HEK293 (cell line): ENCODE measurements around the gene DCTN1.

Experiments used
- CTCF ChIA-PET: fragments of 350-600 bp; formaldehyde crosslinking; extraction: SDS; loops from one replicate; lab custom pipeline; 2021; ENCODE audit warnings: antibody characterized with exemption; lab: Yijun Ruan, JAX
- POLR2A ChIA-PET: fragments of 300-600 bp; formaldehyde crosslinking; extraction: SDS; loops from one replicate; lab custom pipeline; 2020; ENCODE audit warnings: antibody characterized with exemption, inconsistent platforms; lab: Yijun Ruan, JAX
- H3K27ac ChIP-seq: fragments of 200-500 bp; sonication (Bioruptor generic); 2 replicates; pipeline ENCODE4 v1.5.1; 2014; ENCODE audit warnings: low read depth, low read length, control low read depth, inconsistent platforms; ENCODE audit errors: extremely low read depth
- H3K36me3 ChIP-seq, 2 experiments: fragments of 200-500 bp in 1 of 2; sonication (Bioruptor generic) in 1 of 2; 1 replicate in 1 of 2; 2 replicates in 1 of 2; pipeline ENCODE4 v1.5.1; 2014 to 2017; ENCODE audit warnings: inconsistent platforms in 2 of 2, low read length in 2 of 2; ENCODE audit not compliant: control insufficient read depth in 2 of 2, insufficient read depth in 1 of 2
- H3K4me1 ChIP-seq: fragments of 200-500 bp; sonication (Bioruptor generic); 2 replicates; pipeline ENCODE4 v1.5.1; 2014; ENCODE audit warnings: mild to moderate bottlenecking, low read length, inconsistent platforms; ENCODE audit not compliant: control insufficient read depth, insufficient read depth
- H3K4me3 ChIP-seq: 2 replicates; pipeline ENCODE4 v1.5.1; 2011; ENCODE audit warnings: low read depth, mild to moderate bottlenecking, control low read depth, low read length, moderate library complexity
- H3K9me3 ChIP-seq: fragments of 200-500 bp; sonication (Bioruptor generic); 2 replicates; pipeline ENCODE4 v1.5.1; 2014; ENCODE audit warnings: low read depth, low read length, inconsistent platforms; ENCODE audit not compliant: control insufficient read depth, insufficient read depth
- FEZF1 ChIP-seq: fragments of 450-650 bp; formaldehyde crosslinking; IDR thresholded peaks from 2 replicates; pipeline ENCODE4 v1.5.1; 2016; ENCODE audit warnings: missing biosample characterization, missing genetic modification characterization
- GLIS1 ChIP-seq: fragments of 450-650 bp; formaldehyde crosslinking; IDR thresholded peaks from 2 replicates; pipeline ENCODE4 v1.5.1; 2016; ENCODE audit warnings: missing biosample characterization, missing genetic modification characterization
- HOXD13 ChIP-seq: sonication (generic); formaldehyde crosslinking; IDR thresholded peaks from 2 replicates; pipeline ENCODE4 v1.8.0; 2022; ENCODE audit warnings: missing genetic modification reagents, borderline replicate concordance
- KLF8 ChIP-seq: fragments of 450-650 bp; formaldehyde crosslinking; IDR thresholded peaks from 2 replicates; pipeline ENCODE4 v1.5.1; 2016; ENCODE audit warnings: missing biosample characterization, missing genetic modification characterization
- OSR2 ChIP-seq: fragments of 450-650 bp; formaldehyde crosslinking; IDR thresholded peaks from 2 replicates; pipeline ENCODE4 v1.5.1; 2016; ENCODE audit warnings: missing biosample characterization, missing genetic modification characterization
- REPIN1 ChIP-seq: fragments of 450-650 bp; formaldehyde crosslinking; IDR thresholded peaks from 2 replicates; pipeline ENCODE4 v1.5.1; 2017; ENCODE audit warnings: missing biosample characterization, missing genetic modification characterization, low read depth
- SALL2 ChIP-seq: fragments of 450-650 bp; formaldehyde crosslinking; IDR thresholded peaks from 2 replicates; pipeline ENCODE4 v1.5.0; 2017; ENCODE audit warnings: missing biosample characterization, mild to moderate bottlenecking, missing genetic modification characterization, borderline replicate concordance
- TRIM28 ChIP-seq: IDR thresholded peaks from 2 replicates; pipeline ENCODE4 v1.6.1; 2011; ENCODE audit warnings: low read length, control low read depth, borderline replicate concordance
- WT1 ChIP-seq: fragments of 450-650 bp; formaldehyde crosslinking; IDR thresholded peaks from 2 replicates; pipeline ENCODE4 v1.5.1; 2016; ENCODE audit warnings: missing biosample characterization, missing genetic modification characterization
- YY1 ChIP-seq: fragments of 450-650 bp; formaldehyde crosslinking; IDR thresholded peaks from 2 replicates; pipeline ENCODE4 v1.5.1; 2018; ENCODE audit warnings: missing biosample characterization, missing genetic modification characterization
- ZBTB1 ChIP-seq: fragments of 450-650 bp; formaldehyde crosslinking; IDR thresholded peaks from 2 replicates; pipeline ENCODE4 v1.5.1; 2016; ENCODE audit warnings: missing biosample characterization, missing genetic modification characterization
- ZBTB8A ChIP-seq: fragments of 450-650 bp; formaldehyde crosslinking; IDR thresholded peaks from 2 replicates; pipeline ENCODE4 v1.5.1; 2016; ENCODE audit warnings: missing biosample characterization, missing genetic modification characterization
- ZEB2 ChIP-seq: fragments of 450-650 bp; formaldehyde crosslinking; IDR thresholded peaks from 2 replicates; pipeline ENCODE4 v1.5.1; 2016; ENCODE audit warnings: missing biosample characterization, missing genetic modification characterization
- ZNF2 ChIP-seq: fragments of 450-650 bp; formaldehyde crosslinking; IDR thresholded peaks from 2 replicates; pipeline ENCODE4 v1.5.1; 2016; ENCODE audit warnings: missing biosample characterization, missing genetic modification characterization
- ZNF266 ChIP-seq: fragments of 450-650 bp; formaldehyde crosslinking; IDR thresholded peaks from 2 replicates; pipeline ENCODE4 v1.5.1; 2016; ENCODE audit warnings: missing biosample characterization, missing genetic modification characterization, low read depth
- ZNF274 ChIP-seq, 2 experiments: fragments of 200-500 bp in 1 of 2; fragments of 450-650 bp in 1 of 2; sonication (Bioruptor generic) in 1 of 2; formaldehyde crosslinking in 1 of 2; IDR thresholded peaks; 2 replicates each; pipeline versions ENCODE4 v1.5.1 to v1.6.1; 2014 to 2016; ENCODE audit warnings: borderline replicate concordance in 1 of 2, inconsistent platforms in 1 of 2, low read length in 1 of 2, missing biosample characterization in 1 of 2, missing genetic modification characterization in 1 of 2
- ZNF561 ChIP-seq: fragments of 450-650 bp; IDR thresholded peaks from 2 replicates; pipeline ENCODE4 v1.5.1; 2018; ENCODE audit warnings: missing biosample characterization, missing genetic modification characterization, borderline replicate concordance
- ZNF621 ChIP-seq: fragments of 450-650 bp; formaldehyde crosslinking; IDR thresholded peaks from 2 replicates; pipeline ENCODE4 v1.5.1; 2017; ENCODE audit warnings: missing biosample characterization, missing genetic modification characterization
- ZNF658 ChIP-seq: fragments of 450-650 bp; formaldehyde crosslinking; IDR thresholded peaks from 2 replicates; pipeline ENCODE4; 2016; ENCODE audit warnings: missing biosample characterization, missing genetic modification characterization
- ZNF768 ChIP-seq: fragments of 450-650 bp; formaldehyde crosslinking; IDR thresholded peaks from 2 replicates; pipeline ENCODE4 v1.5.1; 2018; ENCODE audit warnings: missing biosample characterization, mild to moderate bottlenecking, missing genetic modification characterization
- TF ChIP-seq, protein P1 (sequence below): fragments of 450-650 bp; formaldehyde crosslinking; IDR thresholded peaks from 2 replicates; pipeline ENCODE4 v1.5.1; 2017; ENCODE audit warnings: missing biosample characterization, missing genetic modification characterization
- TF ChIP-seq, protein P2 (sequence below): fragments of 450-650 bp; formaldehyde crosslinking; IDR thresholded peaks from 2 replicates; pipeline ENCODE4 v1.5.1; 2017; ENCODE audit warnings: missing biosample characterization, missing genetic modification characterization
- TF ChIP-seq, protein P3 (sequence below): fragments of 450-650 bp; IDR thresholded peaks from 2 replicates; pipeline ENCODE4 v1.5.1; 2018; ENCODE audit warnings: missing biosample characterization, mild to moderate bottlenecking, missing genetic modification characterization
- TF ChIP-seq, protein P4 (sequence below): fragments of 450-650 bp; formaldehyde crosslinking; IDR thresholded peaks from 2 replicates; pipeline ENCODE4 v1.5.1; 2016; ENCODE audit warnings: missing biosample characterization, missing genetic modification characterization
- TF ChIP-seq, protein P5 (sequence below): fragments of 450-650 bp; formaldehyde crosslinking; IDR thresholded peaks from 2 replicates; pipeline ENCODE4 v1.5.1; 2016; ENCODE audit warnings: missing biosample characterization, missing genetic modification characterization
- TF ChIP-seq, protein P6 (sequence below): fragments of 450-650 bp; formaldehyde crosslinking; IDR thresholded peaks from 2 replicates; pipeline ENCODE4 v1.5.1; 2016; ENCODE audit warnings: missing biosample characterization, missing genetic modification characterization

DCTN1 gene

DNA sequence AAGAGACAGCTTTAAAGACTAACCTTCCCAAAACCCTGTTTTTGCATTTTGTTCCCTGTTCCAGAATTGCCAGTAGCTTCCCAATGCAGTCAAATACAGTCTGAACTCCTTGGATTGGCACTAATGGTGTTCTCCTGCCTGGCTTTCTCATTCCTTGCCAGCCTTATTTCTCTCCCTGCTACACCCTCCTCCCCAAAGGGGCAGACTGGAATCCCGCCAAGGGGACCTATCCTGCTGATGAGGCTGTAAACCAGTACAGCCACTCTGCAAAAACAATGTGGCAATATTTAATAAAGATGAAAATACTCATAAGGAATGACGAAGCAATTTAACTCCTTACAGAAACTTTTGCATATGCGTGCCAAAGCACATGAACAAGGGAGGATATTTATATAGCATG, 32.4 kb downstream of the DCTN1 start:
- H3K4me3 ChIP-seq = no peak overlapping the region
- no peak for TF ChIP-seq REPIN1
- TF ChIP-seq ZNF2 (tag by site-specific recombination) = no peak
- TF ChIP-seq ZNF266 (tag by site-specific recombination) = no peak
- no peak for TF ChIP-seq HOXD13 (CRISPR knock-in tag)
- no peak for TF ChIP-seq ZNF561 (tag by site-specific recombination)
- no peak for TF ChIP-seq ZNF658 (tag by site-specific recombination)
- no peak for TF ChIP-seq SALL2 (tag by site-specific recombination)
- no peak for TF ChIP-seq ZBTB1 (tag by site-specific recombination)
- TF ChIP-seq ZEB2 (tag by site-specific recombination) = no peak
- H3K36me3 ChIP-seq = no peaks in the 10 kb centered on the region
- POLR2A ChIA-PET = no interaction called here
- H3K9me3 ChIP-seq = no peaks in the 10 kb centered on the region
- no peak overlapping the region for H3K27ac ChIP-seq
- CTCF ChIA-PET = interaction anchor here (0.6 to 5.1 kb wide), 2 partner anchors 13 to 366 kb away, joined by 3 to 42 read pairs; no protein-coding TSS in a partner anchor
- no peaks in the 10 kb centered on the region; the same call in 1 of the 2 replicates for H3K4me1 ChIP-seq

DNA sequence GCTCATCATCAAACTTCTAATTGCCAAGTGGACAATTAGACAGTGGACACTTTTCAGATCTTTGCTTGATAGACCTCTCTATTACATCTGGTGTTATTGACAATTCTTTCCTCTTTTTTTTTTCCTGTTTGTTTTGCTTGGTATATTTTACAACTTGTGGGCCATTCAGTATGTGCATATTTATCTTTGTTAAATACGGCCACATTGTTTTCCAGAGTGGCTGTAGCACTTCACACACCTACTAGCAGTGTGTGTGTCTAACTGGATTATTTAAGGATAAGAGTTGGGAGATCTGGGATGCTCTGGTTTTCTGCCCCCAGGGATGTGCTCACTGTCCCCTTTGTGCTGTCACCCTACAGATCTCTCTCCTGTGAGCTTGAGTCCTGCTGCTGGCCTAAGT, 32.8 kb downstream of the DCTN1 start:
- ChIA-PET POLR2A (no interaction called here), CTCF (interaction anchor here (0.6 to 5.1 kb wide), 2 partner anchors 12 to 366 kb away, joined by 3 to 42 read pairs; no protein-coding TSS in a partner anchor)
- H3K9me3 ChIP-seq = no peaks in the 10 kb centered on the region
- no peaks in the 10 kb centered on the region for H3K36me3 ChIP-seq
- no peak overlapping the region for H3K4me3 ChIP-seq
- H3K27ac ChIP-seq = no peak overlapping the region
- no peaks in the 10 kb centered on the region; the same call in 1 of the 2 replicates for H3K4me1 ChIP-seq
- no peak for TF ChIP-seq ZNF768 (tag by site-specific recombination)
- TF ChIP-seq ZBTB8A (tag by site-specific recombination) = no peak
- no peak for TF ChIP-seq FEZF1 (tag by site-specific recombination)
- TF ChIP-seq, protein P1, sequence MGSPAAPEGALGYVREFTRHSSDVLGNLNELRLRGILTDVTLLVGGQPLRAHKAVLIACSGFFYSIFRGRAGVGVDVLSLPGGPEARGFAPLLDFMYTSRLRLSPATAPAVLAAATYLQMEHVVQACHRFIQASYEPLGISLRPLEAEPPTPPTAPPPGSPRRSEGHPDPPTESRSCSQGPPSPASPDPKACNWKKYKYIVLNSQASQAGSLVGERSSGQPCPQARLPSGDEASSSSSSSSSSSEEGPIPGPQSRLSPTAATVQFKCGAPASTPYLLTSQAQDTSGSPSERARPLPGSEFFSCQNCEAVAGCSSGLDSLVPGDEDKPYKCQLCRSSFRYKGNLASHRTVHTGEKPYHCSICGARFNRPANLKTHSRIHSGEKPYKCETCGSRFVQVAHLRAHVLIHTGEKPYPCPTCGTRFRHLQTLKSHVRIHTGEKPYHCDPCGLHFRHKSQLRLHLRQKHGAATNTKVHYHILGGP = no peak
- TF ChIP-seq YY1 (tag by site-specific recombination) = no peak
- TF ChIP-seq, protein P2, sequence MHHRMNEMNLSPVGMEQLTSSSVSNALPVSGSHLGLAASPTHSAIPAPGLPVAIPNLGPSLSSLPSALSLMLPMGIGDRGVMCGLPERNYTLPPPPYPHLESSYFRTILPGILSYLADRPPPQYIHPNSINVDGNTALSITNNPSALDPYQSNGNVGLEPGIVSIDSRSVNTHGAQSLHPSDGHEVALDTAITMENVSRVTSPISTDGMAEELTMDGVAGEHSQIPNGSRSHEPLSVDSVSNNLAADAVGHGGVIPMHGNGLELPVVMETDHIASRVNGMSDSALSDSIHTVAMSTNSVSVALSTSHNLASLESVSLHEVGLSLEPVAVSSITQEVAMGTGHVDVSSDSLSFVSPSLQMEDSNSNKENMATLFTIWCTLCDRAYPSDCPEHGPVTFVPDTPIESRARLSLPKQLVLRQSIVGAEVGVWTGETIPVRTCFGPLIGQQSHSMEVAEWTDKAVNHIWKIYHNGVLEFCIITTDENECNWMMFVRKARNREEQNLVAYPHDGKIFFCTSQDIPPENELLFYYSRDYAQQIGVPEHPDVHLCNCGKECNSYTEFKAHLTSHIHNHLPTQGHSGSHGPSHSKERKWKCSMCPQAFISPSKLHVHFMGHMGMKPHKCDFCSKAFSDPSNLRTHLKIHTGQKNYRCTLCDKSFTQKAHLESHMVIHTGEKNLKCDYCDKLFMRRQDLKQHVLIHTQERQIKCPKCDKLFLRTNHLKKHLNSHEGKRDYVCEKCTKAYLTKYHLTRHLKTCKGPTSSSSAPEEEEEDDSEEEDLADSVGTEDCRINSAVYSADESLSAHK (tag by site-specific recombination) = no peak
- no peak for TF ChIP-seq KLF8 (tag by site-specific recombination)
- no peak for TF ChIP-seq OSR2
- no peak for TF ChIP-seq ZNF274 (IDR thresholded peaks at IDR 0.05; ENCODE audit: low read length)
- TF ChIP-seq ZNF274 (tag by site-specific recombination; IDR thresholded peaks at IDR 0.05; ENCODE audit: borderline replicate concordance) = no peak
- TF ChIP-seq, protein P3, sequence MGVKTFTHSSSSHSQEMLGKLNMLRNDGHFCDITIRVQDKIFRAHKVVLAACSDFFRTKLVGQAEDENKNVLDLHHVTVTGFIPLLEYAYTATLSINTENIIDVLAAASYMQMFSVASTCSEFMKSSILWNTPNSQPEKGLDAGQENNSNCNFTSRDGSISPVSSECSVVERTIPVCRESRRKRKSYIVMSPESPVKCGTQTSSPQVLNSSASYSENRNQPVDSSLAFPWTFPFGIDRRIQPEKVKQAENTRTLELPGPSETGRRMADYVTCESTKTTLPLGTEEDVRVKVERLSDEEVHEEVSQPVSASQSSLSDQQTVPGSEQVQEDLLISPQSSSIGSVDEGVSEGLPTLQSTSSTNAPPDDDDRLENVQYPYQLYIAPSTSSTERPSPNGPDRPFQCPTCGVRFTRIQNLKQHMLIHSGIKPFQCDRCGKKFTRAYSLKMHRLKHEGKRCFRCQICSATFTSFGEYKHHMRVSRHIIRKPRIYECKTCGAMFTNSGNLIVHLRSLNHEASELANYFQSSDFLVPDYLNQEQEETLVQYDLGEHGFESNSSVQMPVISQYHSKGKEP (tag by site-specific recombination) = no peak
- TF ChIP-seq, protein P4, sequence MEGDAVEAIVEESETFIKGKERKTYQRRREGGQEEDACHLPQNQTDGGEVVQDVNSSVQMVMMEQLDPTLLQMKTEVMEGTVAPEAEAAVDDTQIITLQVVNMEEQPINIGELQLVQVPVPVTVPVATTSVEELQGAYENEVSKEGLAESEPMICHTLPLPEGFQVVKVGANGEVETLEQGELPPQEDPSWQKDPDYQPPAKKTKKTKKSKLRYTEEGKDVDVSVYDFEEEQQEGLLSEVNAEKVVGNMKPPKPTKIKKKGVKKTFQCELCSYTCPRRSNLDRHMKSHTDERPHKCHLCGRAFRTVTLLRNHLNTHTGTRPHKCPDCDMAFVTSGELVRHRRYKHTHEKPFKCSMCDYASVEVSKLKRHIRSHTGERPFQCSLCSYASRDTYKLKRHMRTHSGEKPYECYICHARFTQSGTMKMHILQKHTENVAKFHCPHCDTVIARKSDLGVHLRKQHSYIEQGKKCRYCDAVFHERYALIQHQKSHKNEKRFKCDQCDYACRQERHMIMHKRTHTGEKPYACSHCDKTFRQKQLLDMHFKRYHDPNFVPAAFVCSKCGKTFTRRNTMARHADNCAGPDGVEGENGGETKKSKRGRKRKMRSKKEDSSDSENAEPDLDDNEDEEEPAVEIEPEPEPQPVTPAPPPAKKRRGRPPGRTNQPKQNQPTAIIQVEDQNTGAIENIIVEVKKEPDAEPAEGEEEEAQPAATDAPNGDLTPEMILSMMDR (tag by site-specific recombination) = no peak
- TF ChIP-seq TRIM28 = no peak
- no peak for TF ChIP-seq ZNF621
- TF ChIP-seq, protein P5, sequence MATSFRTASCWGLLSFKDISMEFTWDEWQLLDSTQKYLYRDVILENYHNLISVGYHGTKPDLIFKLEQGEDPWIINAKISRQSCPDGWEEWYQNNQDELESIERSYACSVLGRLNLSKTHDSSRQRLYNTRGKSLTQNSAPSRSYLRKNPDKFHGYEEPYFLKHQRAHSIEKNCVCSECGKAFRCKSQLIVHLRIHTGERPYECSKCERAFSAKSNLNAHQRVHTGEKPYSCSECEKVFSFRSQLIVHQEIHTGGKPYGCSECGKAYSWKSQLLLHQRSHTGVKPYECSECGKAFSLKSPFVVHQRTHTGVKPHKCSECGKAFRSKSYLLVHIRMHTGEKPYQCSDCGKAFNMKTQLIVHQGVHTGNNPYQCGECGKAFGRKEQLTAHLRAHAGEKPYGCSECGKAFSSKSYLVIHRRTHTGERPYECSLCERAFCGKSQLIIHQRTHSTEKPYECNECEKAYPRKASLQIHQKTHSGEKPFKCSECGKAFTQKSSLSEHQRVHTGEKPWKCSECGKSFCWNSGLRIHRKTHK (tag by site-specific recombination) = no peak
- no peak for TF ChIP-seq ZNF266 (tag by site-specific recombination)
- TF ChIP-seq, protein P6, sequence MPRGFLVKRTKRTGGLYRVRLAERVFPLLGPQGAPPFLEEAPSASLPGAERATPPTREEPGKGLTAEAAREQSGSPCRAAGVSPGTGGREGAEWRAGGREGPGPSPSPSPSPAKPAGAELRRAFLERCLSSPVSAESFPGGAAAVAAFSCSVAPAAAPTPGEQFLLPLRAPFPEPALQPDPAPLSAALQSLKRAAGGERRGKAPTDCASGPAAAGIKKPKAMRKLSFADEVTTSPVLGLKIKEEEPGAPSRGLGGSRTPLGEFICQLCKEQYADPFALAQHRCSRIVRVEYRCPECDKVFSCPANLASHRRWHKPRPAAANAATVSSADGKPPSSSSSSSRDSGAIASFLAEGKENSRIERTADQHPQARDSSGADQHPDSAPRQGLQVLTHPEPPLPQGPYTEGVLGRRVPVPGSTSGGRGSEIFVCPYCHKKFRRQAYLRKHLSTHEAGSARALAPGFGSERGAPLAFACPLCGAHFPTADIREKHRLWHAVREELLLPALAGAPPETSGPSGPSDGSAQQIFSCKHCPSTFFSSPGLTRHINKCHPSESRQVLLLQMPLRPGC = no peak
- no peak for TF ChIP-seq WT1
- TF ChIP-seq GLIS1 (tag by site-specific recombination) = no peak
